K562 (cell line): Measurements from ENCODE around the gene RERE. TPM values are rescaled to one million over a fixed set of nuclear protein-coding genes. Genes with fewer than 3 reads are reported as not detected.
A peak's percentile ranks its signal among the peaks of the same experiment; 100 is the strongest.

Source experiments
- BCOR ChIP-seq: fragments of 450-650 bp; IDR thresholded peaks from 2 replicates; pipeline ENCODE4 v1.6.1; 2016
- IRF1 ChIP-seq: sonication (generic); formaldehyde crosslinking; IDR thresholded peaks from 2 replicates; pipeline ENCODE4 v1.8.0; 2022; ENCODE audit warnings: missing genetic modification reagents, mild to moderate bottlenecking, borderline replicate concordance
- NCOA2 ChIP-seq, 2 experiments: fragments of 450-650 bp; IDR thresholded peaks; 2 replicates each; pipeline ENCODE4 v1.6.1; 2018; ENCODE audit warnings: mild to moderate bottlenecking in 2 of 2, moderate library complexity in 1 of 2; ENCODE audit not compliant: partially characterized antibody in 2 of 2
- NCOA6 ChIP-seq: fragments of 450-650 bp; IDR thresholded peaks from 2 replicates; pipeline ENCODE4 v1.6.1; 2017; ENCODE audit warnings: mild to moderate bottlenecking
- NFE2 ChIP-seq: IDR thresholded peaks from 2 replicates; pipeline ENCODE4 v1.6.1; 2014; ENCODE audit warnings: antibody characterized with exemption, low read depth
- NKRF ChIP-seq: fragments of 450-650 bp; IDR thresholded peaks from 2 replicates; pipeline ENCODE4 v1.6.1; 2016; ENCODE audit warnings: borderline replicate concordance
- PBX2 ChIP-seq, 2 experiments: IDR thresholded peaks in 1 of 2; conservative IDR thresholded peaks in 1 of 2; 2 replicates each; pipeline ENCODE4 v1.6.1; 2016; ENCODE audit warnings: low read depth in 2 of 2, mild to moderate bottlenecking in 1 of 2, missing compliant biosample characterization in 1 of 2, missing genetic modification characterization in 1 of 2, moderate library complexity in 1 of 2
- PKNOX1 ChIP-seq: fragments of 450-650 bp; IDR thresholded peaks from 2 replicates; pipeline ENCODE4 v1.6.1; 2016
- RBM14 ChIP-seq: fragments of 200-400 bp; formaldehyde crosslinking; IDR thresholded peaks from 2 replicates; pipeline ENCODE4 v1.6.1; 2018; ENCODE audit warnings: low read depth, mild to moderate bottlenecking, low read length, moderate library complexity, borderline replicate concordance; ENCODE audit not compliant: insufficient read depth
- RBM25 ChIP-seq: fragments of 200-400 bp; formaldehyde crosslinking; IDR thresholded peaks from 2 replicates; pipeline ENCODE4 v1.6.1; 2018; ENCODE audit warnings: low read length, low read depth, moderate library complexity; ENCODE audit not compliant: severe bottlenecking
- SUPT5H ChIP-seq: fragments of 450-650 bp; IDR thresholded peaks from 2 replicates; pipeline ENCODE4 v1.6.1; 2016
- TCF3 ChIP-seq: sonication (generic); formaldehyde crosslinking; IDR thresholded peaks from 2 replicates; pipeline ENCODE4 v1.4.0; 2020; ENCODE audit warnings: mild to moderate bottlenecking, missing genetic modification reagents
- TGIF2 ChIP-seq: sonication (generic); formaldehyde crosslinking; IDR thresholded peaks from 2 replicates; pipeline ENCODE4 v1.8.1; 2022; ENCODE audit warnings: mild to moderate bottlenecking, missing genetic modification reagents, moderate library complexity
- ZBTB33 ChIP-seq: sonication (generic); formaldehyde crosslinking; IDR thresholded peaks from 2 replicates; pipeline ENCODE4 v1.8.1; 2023; ENCODE audit warnings: mild to moderate bottlenecking, missing genetic modification reagents
- ZNF124 ChIP-seq: sonication (generic); formaldehyde crosslinking; IDR thresholded peaks from 2 replicates; pipeline ENCODE4 v1.8.1; 2022; ENCODE audit warnings: missing genetic modification reagents
- ZNF395 ChIP-seq: fragments of 200-800 bp; sonication (Bioruptor generic); IDR thresholded peaks from 2 replicates; pipeline ENCODE4 v1.6.1; 2017; ENCODE audit warnings: missing genetic modification characterization, missing compliant biosample characterization
- ZSCAN29 ChIP-seq: fragments of 450-650 bp; IDR thresholded peaks from 2 replicates; pipeline ENCODE4 v1.6.1; 2017
- polyA plus RNA-seq, 8 experiments: library from polyadenylated mRNA; depleted of rRNA in 4 of 8; stranded (reverse) in 5 of 8; unstranded in 3 of 8; fragments of >200 nt; fragmentation: Nextera tagmentation in 2 of 8; fragmentation: Illumina TruSeq in 1 of 8; extraction: Ambion mirVana in 2 of 8; extraction: Trizol in 1 of 8; gene quantifications; 2 replicates each; pipeline versions ENCODE4 v1.2.1 to v1.2.3, GENCODE V29; 2011 to 2014; ENCODE audit warnings: inconsistent platforms in 1 of 8, missing spikeins in 1 of 8
- total RNA-seq, 7 experiments: library from RNA; depleted of rRNA in 6 of 7; stranded (reverse); fragments of >200 nt in 6 of 7; fragmentation: Illumina TruSeq in 2 of 7; extraction: Trizol in 2 of 7; gene quantifications; 2 replicates each; pipeline versions ENCODE4 v1.2.1 to v1.2.3, GENCODE V29; 2011 to 2021; ENCODE audit warnings: low replicate concordance in 1 of 7

RERE gene
- total and polyA plus RNA-seq, 9 of the 15 experiments (the other 6 are each of a cell fraction or from before 2014, with no cell fraction given) = 3.0 to 51.5 (median 13.4) TPM

- TF ChIP-seq ZBTB33 = peak; percentile 99
- TF ChIP-seq IRF1 = no peak
- no peak for TF ChIP-seq NKRF
- TF ChIP-seq NFE2 = no peak
- peak; percentile 65; the same call in 1 of the 2 replicates for TF ChIP-seq PKNOX1
- no peak for TF ChIP-seq ZNF124 (CRISPR knock-in tag)
- TF ChIP-seq NCOA6 = no peak
- TF ChIP-seq NCOA2 (IDR thresholded peaks at IDR 0.05; ENCODE audit: partially characterized antibody in 2 of 2) = no peak
- no peak for TF ChIP-seq TCF3 (CRISPR knock-in tag)
- no peak for TF ChIP-seq ZNF395
- no peak for TF ChIP-seq SUPT5H
- TF ChIP-seq PBX2 (CRISPR knock-in tag; IDR thresholded peaks at IDR 0.05; ENCODE audit: low read depth) = no peak
- TF ChIP-seq PBX2 (tag; conservative IDR thresholded peaks at IDR 0.05; ENCODE audit: low read depth) = peak; percentile 49; the same call in 1 of the 2 replicates
- TF ChIP-seq TGIF2 (CRISPR knock-in tag) = no peak
- TF ChIP-seq ZSCAN29 = no peak
- TF ChIP-seq RBM25 = peak; percentile 64
- 0 out of 2 replicates have a peak, but pooled peaks have one; percentile 29 for TF ChIP-seq BCOR
- TF ChIP-seq RBM14 = no peak
Measured at GRCh38 chr1:8739377-8739776, 78.1 kb downstream of the RERE start (continued).
